Measurements from ENCODE around the gene WBP2NL.

The WBP2NL gene

GRCh38 chr22:42062506-42063170 lies 64.0 kb downstream of the WBP2NL start:
- no peak for TF ChIP-seq CTCF (conservative IDR thresholded peaks at IDR 0.05; ENCODE audit: control insufficient read depth, insufficient read depth, low read depth, low read length)
- no peak overlapping the region for H3K4me3 ChIP-seq (ENCODE audit: control insufficient read depth, low read depth, low read length)
- DNase-seq (ENCODE audit: low read depth): no peak

- no peak overlapping the region for H3K4me3 ChIP-seq (ENCODE audit: control insufficient read depth, low read depth, low read length)
- no peak for DNase-seq (ENCODE audit: low read depth)
- TF ChIP-seq CTCF (conservative IDR thresholded peaks at IDR 0.05; ENCODE audit: control insufficient read depth, insufficient read depth, low read depth, low read length): no peak
These were observed 66.0 kb downstream of the WBP2NL start for GRCh38 chr22:42064629-42065028.

- TF ChIP-seq CTCF (conservative IDR thresholded peaks at IDR 0.05; ENCODE audit: control insufficient read depth, insufficient read depth, low read depth, low read length): no peak
- no peak for DNase-seq (ENCODE audit: low read depth)
- H3K4me3 ChIP-seq (ENCODE audit: control insufficient read depth, low read depth, low read length): no peak overlapping the region
These were observed 67.0 kb downstream of the WBP2NL start for GRCh38 chr22:42065438-42066125.

GRCh38 chr22:42066126-42066761 lies 67.7 kb downstream of the WBP2NL start:
- no peak for TF ChIP-seq CTCF (conservative IDR thresholded peaks at IDR 0.05; ENCODE audit: control insufficient read depth, insufficient read depth, low read depth, low read length)
- no peak overlapping the region for H3K4me3 ChIP-seq (ENCODE audit: control insufficient read depth, low read depth, low read length)
- no peak for DNase-seq (ENCODE audit: low read depth)

- no peak for DNase-seq (ENCODE audit: low read depth)
- TF ChIP-seq CTCF (conservative IDR thresholded peaks at IDR 0.05; ENCODE audit: control insufficient read depth, insufficient read depth, low read depth, low read length): no peak
- H3K4me3 ChIP-seq (ENCODE audit: control insufficient read depth, low read depth, low read length): no peak overlapping the region
These were observed 68.3 kb downstream of the WBP2NL start for GRCh38 chr22:42066937-42067336.

GRCh38 chr22:42067671-42068251 lies 69.2 kb downstream of the WBP2NL start:
- DNase-seq (ENCODE audit: low read depth): no peak
- no peak overlapping the region for H3K4me3 ChIP-seq (ENCODE audit: control insufficient read depth, low read depth, low read length)
- TF ChIP-seq CTCF (conservative IDR thresholded peaks at IDR 0.05; ENCODE audit: control insufficient read depth, insufficient read depth, low read depth, low read length): no peak
